AG04450 (cell line): ENCODE results near the gene RPN1. TPM values are rescaled to one million over a fixed set of nuclear protein-coding genes. Genes with fewer than 3 reads are reported as not detected.

Source experiments
- CTCF ChIA-PET: fragments of 300-600, 350-600 bp; formaldehyde crosslinking; extraction: SDS; loops from one replicate; lab custom pipeline; 2022; ENCODE audit warnings: antibody characterized with exemption, inconsistent platforms; lab: Charles Lee
- POLR2A ChIA-PET: fragments of 350-600 bp; formaldehyde crosslinking; extraction: SDS; loops from one replicate; lab custom pipeline; 2021; ENCODE audit warnings: antibody characterized with exemption, inconsistent platforms; lab: Yijun Ruan, JAX
- DNase-seq: peaks from one replicate; pipeline ENCODE4 v3.0.0-alpha.2; 2011; ENCODE audit warnings: low read depth, low spot score
- H3K27ac ChIP-seq: one replicate; pipeline ENCODE4 v1.5.1; 2012; ENCODE audit warnings: low read depth, low read length, control low read depth
- H3K27me3 ChIP-seq: one replicate; pipeline ENCODE4 v1.6.0; 2012; ENCODE audit warnings: low read length; ENCODE audit not compliant: control insufficient read depth, insufficient read depth
- H3K4me3 ChIP-seq: 2 replicates; pipeline ENCODE4 v1.5.1; 2011; ENCODE audit warnings: mild to moderate bottlenecking, low read depth, low read length, control low read depth
- H3K9me3 ChIP-seq: 2 replicates; pipeline ENCODE4 v1.5.1; 2012; ENCODE audit warnings: low read length; ENCODE audit not compliant: control insufficient read depth, insufficient read depth
- polyA plus RNA-seq: library from polyadenylated mRNA; depleted of rRNA; stranded (reverse); fragments of >200 nt; gene quantifications from 2 replicates; pipeline ENCODE4 v1.2.3, GENCODE V29; 2011
- TF ChIP-seq, protein P1 (sequence below): IDR thresholded peaks from 2 replicates; pipeline ENCODE4 v1.5.1; 2011; ENCODE audit warnings: low read depth, low read length, control low read depth, inconsistent platforms

RPN1 gene
- polyA plus RNA-seq, 1 experiment: 458 TPM

DNA sequence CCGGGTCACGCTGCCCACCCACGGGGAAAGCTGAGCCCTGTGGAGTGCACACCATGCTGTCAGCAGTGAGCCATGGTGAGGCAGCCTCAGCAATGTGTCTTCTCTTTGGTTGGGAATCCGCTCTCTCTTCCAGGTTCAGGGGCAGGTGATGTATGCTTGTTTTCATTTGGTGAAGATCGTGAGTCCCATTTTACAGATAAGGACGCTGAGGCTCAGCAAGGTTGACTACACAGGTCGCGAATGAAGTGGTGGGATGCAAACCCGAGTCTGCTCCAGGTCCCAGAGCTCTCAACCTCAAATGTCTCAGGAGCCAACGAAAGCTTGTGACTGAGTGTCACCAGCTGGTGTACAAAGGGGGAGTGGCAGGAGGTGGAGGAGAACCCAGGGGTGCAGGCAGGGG is 74.3 kb downstream of the RPN1 start:
- H3K27me3 ChIP-seq: peaks cover 40% of the 10 kb centered on the region
- no peak overlapping the region for H3K4me3 ChIP-seq
- CTCF ChIA-PET: interaction anchor here (0.9 kb wide), 1 partner anchor 406 kb away, joined by 3 read pairs; no protein-coding TSS in a partner anchor
- H3K9me3 ChIP-seq: peaks cover 5% of the 10 kb centered on the region
- TF ChIP-seq, protein P1, sequence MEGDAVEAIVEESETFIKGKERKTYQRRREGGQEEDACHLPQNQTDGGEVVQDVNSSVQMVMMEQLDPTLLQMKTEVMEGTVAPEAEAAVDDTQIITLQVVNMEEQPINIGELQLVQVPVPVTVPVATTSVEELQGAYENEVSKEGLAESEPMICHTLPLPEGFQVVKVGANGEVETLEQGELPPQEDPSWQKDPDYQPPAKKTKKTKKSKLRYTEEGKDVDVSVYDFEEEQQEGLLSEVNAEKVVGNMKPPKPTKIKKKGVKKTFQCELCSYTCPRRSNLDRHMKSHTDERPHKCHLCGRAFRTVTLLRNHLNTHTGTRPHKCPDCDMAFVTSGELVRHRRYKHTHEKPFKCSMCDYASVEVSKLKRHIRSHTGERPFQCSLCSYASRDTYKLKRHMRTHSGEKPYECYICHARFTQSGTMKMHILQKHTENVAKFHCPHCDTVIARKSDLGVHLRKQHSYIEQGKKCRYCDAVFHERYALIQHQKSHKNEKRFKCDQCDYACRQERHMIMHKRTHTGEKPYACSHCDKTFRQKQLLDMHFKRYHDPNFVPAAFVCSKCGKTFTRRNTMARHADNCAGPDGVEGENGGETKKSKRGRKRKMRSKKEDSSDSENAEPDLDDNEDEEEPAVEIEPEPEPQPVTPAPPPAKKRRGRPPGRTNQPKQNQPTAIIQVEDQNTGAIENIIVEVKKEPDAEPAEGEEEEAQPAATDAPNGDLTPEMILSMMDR: no peak
- no peak overlapping the region for H3K27ac ChIP-seq
- POLR2A ChIA-PET: no interaction called here
- DNase-seq: no peak

DNA sequence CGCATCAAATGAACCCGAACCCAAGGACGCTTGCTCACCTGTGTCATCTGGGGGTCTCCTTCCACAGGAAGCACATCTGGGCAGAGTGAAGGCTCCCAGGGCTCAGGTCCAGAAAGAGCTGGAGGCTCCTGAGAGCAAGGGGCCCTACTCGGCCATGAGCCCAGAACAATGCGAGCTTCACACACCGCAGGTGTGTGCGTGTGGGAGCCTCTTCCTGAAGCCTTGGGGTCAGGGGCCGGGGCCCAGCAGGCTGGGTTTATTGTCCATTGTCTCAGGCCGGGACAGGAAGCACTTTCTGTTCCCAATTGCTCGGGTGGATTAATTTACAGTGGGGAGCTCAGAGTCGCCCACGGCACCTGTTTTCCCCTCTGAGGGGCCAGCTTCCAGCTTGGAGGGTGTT is 74.8 kb downstream of the RPN1 start:
- ChIA-PET CTCF (interaction anchor here (0.9 kb wide), 1 partner anchor 405 kb away, joined by 3 read pairs; no protein-coding TSS in a partner anchor), POLR2A (no interaction called here)
- no peak overlapping the region for H3K4me3 ChIP-seq
- TF ChIP-seq, protein P1: no peak
- H3K27me3 ChIP-seq: peaks cover 42% of the 10 kb centered on the region
- DNase-seq: no peak
- H3K9me3 ChIP-seq: peaks cover 5% of the 10 kb centered on the region
- H3K27ac ChIP-seq: no peak overlapping the region

DNA sequence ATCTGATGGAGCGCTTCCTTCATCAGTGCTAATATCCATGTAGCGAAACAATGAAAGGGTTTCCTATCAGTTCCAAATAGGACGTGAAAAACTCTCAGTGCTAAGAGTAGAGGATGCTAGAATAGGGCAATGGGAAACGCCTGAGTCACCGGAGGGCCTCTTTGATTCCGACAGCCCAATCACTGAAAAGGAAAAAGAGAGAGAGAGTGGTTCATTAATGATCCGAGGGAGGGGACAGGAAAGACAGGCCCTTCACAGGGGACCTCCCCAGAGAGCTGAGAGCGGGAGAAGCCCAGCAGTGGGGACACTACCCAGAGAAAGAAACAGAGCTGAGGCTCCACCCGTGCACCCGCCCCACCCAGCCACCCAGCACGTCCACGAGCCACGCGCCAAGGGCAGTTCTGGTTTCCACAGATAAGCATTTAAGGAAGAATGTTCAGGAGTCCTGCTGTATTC is 76.9 kb downstream of the RPN1 start:
- Histone ChIP-seq H3K27ac (no peak overlapping the region), H3K27me3 (peaks cover 35% of the 10 kb centered on the region), H3K4me3 (no peak overlapping the region), H3K9me3 (no peaks in the 10 kb centered on the region; the same call in 1 of the 2 replicates)
- CTCF ChIA-PET: interaction anchor here (0.7 to 1.5 kb wide), 2 partner anchors 11 to 22 kb away, joined by 4 to 5 read pairs; no protein-coding TSS in a partner anchor
- POLR2A ChIA-PET: no interaction called here
- no peak for DNase-seq
- TF ChIP-seq, protein P1: no peak

DNA sequence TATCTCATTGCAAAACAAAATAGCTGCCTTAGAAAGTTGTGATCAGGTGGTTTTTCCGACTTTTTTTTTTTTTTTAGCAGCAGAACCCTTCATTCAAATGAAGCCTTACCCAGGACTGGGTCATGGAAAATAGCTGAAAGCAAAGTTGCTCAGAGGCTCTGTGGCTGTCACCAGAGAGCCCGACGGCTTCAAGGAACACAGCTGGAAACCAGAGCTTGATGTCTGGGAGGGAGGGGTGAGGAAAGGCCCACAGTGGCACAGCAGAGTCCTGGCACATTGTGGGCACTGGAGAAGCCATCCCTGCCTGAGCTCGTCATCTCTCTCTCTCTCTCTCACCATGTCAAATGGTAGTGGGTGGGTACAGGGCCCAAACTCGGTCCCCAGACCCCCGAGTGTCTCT is 77.5 kb downstream of the RPN1 start:
- ChIA-PET CTCF (interaction anchor here (0.7 to 1.5 kb wide), 2 partner anchors 11 to 22 kb away, joined by 4 to 5 read pairs; no protein-coding TSS in a partner anchor), POLR2A (interaction anchor here (1.0 kb wide), 1 partner anchor 420 kb away, joined by 3 read pairs; the partner anchor contains the start of gene EEFSEC)
- Histone ChIP-seq H3K27ac (no peak overlapping the region), H3K9me3 (no peaks in the 10 kb centered on the region; the same call in 1 of the 2 replicates), H3K27me3 (peaks cover 34% of the 10 kb centered on the region), H3K4me3 (no peak overlapping the region)
- no peak for DNase-seq
- TF ChIP-seq, protein P1: no peak

DNA sequence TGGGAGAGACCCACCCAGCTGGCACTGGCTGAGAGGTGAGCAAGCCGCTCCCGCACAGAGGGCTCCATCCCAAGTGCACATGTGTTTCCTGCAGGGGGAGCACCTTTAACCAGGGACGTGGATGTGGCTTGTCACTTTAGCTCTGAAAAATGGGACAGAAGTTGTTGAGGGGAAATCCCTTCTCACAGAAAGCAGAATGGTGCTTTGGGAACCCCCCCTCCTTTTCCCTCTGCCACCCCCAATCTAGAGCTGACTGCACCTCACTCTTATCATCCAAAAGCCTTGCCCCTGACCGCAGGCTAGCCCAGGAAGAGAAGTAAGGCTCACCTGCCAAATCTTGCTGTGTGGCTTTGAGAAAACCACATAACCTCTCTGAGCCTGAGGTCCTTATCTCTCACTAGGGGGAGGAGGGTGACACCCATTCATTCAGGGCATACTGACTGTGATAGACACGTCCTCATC is 77.9 kb downstream of the RPN1 start:
- POLR2A ChIA-PET: interaction anchor here (1.0 kb wide), 1 partner anchor 420 kb away, joined by 3 read pairs; the partner anchor contains the start of gene EEFSEC
- Histone ChIP-seq H3K27ac (no peak overlapping the region), H3K27me3 (peaks cover 35% of the 10 kb centered on the region)

More for the DNA sequence above, 77.9 kb downstream of the RPN1 start:
- Histone ChIP-seq H3K4me3 (no peak overlapping the region), H3K9me3 (no peaks in the 10 kb centered on the region; the same call in 1 of the 2 replicates)
- DNase-seq: no peak
- TF ChIP-seq, protein P1: peak; percentile 41
- CTCF ChIA-PET: interaction anchor here (1.0 kb wide), 1 partner anchor 11 kb away, joined by 3 read pairs; no protein-coding TSS in a partner anchor
